ENCODE results near the gene CCL7.

The CCL7 gene

DNA sequence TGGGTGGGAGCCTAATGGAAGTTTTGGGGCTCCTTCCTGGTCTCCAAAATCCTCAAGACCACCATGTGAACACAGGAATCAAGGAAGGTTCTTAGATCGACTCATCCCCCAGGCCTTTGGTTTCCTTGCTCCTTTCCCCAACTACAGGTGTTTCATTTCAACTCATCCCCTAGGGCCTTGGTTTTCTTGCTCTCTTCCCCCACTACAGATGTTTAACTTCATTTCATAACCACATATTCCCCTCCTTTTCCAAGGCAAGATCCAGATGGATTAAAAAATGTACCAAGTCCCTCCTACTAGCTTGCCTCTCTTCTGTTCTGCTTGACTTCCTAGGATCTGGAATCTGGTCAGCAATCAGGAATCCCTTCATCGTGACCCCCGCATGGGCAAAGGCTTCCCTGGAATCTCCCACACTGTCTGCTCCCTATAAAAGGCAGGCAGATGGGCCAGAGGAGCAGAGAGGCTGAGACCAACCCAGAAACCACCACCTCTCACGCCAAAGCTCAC is 15.3 kb downstream of the CCL7 start, which contains the start of gene CCL11:
CCL11 (plus strand) TSS at position 457 of the 507 bp plus-strand sequence. CDS start 67 bp downstream, outside the sequence.
- Histone ChIP-seq H3K4me3 (ENCODE audit: low read length) (no peak within 1 kb of the TSS), H3F3A (ENCODE audit: control insufficient read depth, insufficient read depth) (no peaks in the 10 kb centered on the region)

DNA sequence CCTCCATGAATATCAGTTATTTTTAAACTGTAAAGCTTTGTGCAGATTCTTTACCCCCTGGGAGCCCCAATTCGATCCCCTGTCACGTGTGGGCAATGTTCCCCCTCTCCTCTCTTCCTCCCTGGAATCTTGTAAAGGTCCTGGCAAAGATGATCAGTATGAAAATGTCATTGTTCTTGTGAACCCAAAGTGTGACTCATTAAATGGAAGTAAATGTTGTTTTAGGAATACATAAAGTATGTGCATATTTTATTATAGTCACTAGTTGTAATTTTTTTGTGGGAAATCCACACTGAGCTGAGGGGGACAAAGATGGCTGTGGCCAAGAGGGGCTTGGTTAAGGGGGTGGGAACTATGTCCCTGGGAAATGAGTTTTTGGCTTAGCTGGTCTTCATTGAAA is 17.9 kb downstream of the CCL7 start:
- H3K9me2 ChIP-seq (replicated peaks; ENCODE audit: control insufficient read depth, low read length) = no peaks in the 10 kb centered on the region
- peaks cover 2% of the 10 kb centered on the region; the same call in 1 of the 2 replicates for H3K27me3 ChIP-seq (ENCODE audit: control insufficient read depth, low read length)
- H3K9me3 ChIP-seq (ENCODE audit: control insufficient read depth, insufficient read depth, low read length) = no peaks in the 10 kb centered on the region
- TF ChIP-seq, protein P1, sequence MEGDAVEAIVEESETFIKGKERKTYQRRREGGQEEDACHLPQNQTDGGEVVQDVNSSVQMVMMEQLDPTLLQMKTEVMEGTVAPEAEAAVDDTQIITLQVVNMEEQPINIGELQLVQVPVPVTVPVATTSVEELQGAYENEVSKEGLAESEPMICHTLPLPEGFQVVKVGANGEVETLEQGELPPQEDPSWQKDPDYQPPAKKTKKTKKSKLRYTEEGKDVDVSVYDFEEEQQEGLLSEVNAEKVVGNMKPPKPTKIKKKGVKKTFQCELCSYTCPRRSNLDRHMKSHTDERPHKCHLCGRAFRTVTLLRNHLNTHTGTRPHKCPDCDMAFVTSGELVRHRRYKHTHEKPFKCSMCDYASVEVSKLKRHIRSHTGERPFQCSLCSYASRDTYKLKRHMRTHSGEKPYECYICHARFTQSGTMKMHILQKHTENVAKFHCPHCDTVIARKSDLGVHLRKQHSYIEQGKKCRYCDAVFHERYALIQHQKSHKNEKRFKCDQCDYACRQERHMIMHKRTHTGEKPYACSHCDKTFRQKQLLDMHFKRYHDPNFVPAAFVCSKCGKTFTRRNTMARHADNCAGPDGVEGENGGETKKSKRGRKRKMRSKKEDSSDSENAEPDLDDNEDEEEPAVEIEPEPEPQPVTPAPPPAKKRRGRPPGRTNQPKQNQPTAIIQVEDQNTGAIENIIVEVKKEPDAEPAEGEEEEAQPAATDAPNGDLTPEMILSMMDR (IDR thresholded peaks at IDR 0.05; ENCODE audit: low read depth, low read length, poor library complexity, severe bottlenecking) = no peak
- TF ChIP-seq EZH2phosphoT487 (IDR thresholded peaks at IDR 0.05; ENCODE audit: borderline replicate concordance, low read length) = no peak
- H3F3A ChIP-seq (ENCODE audit: control insufficient read depth, insufficient read depth) = no peaks in the 10 kb centered on the region
- H3K36me3 ChIP-seq (ENCODE audit: control insufficient read depth, low read length) = no peaks in the 10 kb centered on the region
- H3K4me2 ChIP-seq (ENCODE audit: low read length) = no peak overlapping the region
- no peak overlapping the region for H3K27ac ChIP-seq (ENCODE audit: low read depth, low read length)
- H4K20me1 ChIP-seq (ENCODE audit: control insufficient read depth, insufficient read depth, low read depth, low read length) = no peaks in the 10 kb centered on the region
- H3K79me2 ChIP-seq (ENCODE audit: control insufficient read depth, low read length) = no peaks in the 10 kb centered on the region
- H3K4me3 ChIP-seq (ENCODE audit: low read length) = no peak overlapping the region
- H3K4me1 ChIP-seq (ENCODE audit: control insufficient read depth, low read length) = no peaks in the 10 kb centered on the region

More for the DNA sequence above, 15.3 kb downstream of the CCL7 start, which contains the start of gene CCL11:
- Histone ChIP-seq H3K27ac (ENCODE audit: low read depth, low read length) (no peak within 1 kb of the TSS), H3K9me3 (ENCODE audit: control insufficient read depth, insufficient read depth, low read length) (no peaks in the 10 kb centered on the region), H3K79me2 (ENCODE audit: control insufficient read depth, low read length) (no peaks in the 10 kb centered on the region), H3K4me1 (ENCODE audit: control insufficient read depth, low read length) (no peaks in the 10 kb centered on the region), H4K20me1 (ENCODE audit: control insufficient read depth, insufficient read depth, low read depth, low read length) (no peaks in the 10 kb centered on the region), H3K9me2 (replicated peaks; ENCODE audit: control insufficient read depth, low read length) (no peaks in the 10 kb centered on the region), H3K4me2 (ENCODE audit: low read length) (no peak within 1 kb of the TSS), H3K36me3 (ENCODE audit: control insufficient read depth, low read length) (no peaks in the 10 kb centered on the region), H3K27me3 (ENCODE audit: control insufficient read depth, low read length) (peaks cover 2% of the 10 kb centered on the region; the same call in 1 of the 2 replicates)
- TF ChIP-seq EZH2phosphoT487 (IDR thresholded peaks at IDR 0.05; ENCODE audit: borderline replicate concordance, low read length) = no peak
- TF ChIP-seq, protein P1 (IDR thresholded peaks at IDR 0.05; ENCODE audit: low read depth, low read length, poor library complexity, severe bottlenecking) = no peak

DNA sequence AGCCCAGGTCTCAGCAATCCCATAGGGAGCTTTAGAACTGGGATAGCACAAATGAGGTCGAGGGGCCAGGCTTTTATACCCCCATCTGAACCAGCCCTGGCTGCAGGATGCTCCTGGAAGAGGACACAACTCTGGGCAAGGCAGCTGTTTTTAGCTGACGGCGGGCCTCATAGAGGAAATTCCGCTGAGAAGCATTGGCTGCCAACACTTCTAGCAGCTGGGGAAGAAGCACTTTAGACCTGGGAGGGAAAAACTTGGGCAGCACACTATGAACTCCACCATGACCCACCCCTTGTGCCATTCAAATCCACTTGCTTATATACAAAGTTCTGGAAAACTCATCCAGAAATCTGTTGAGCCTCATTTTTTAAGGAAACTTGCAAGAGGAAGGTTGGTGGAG is 20.6 kb downstream of the CCL7 start:
- TF ChIP-seq, protein P1 (IDR thresholded peaks at IDR 0.05; ENCODE audit: low read depth, low read length, poor library complexity, severe bottlenecking) = no peak
- TF ChIP-seq EZH2phosphoT487 (IDR thresholded peaks at IDR 0.05; ENCODE audit: borderline replicate concordance, low read length) = no peak
- Histone ChIP-seq H3K4me1 (ENCODE audit: control insufficient read depth, low read length) (no peaks in the 10 kb centered on the region), H3K9me2 (replicated peaks; ENCODE audit: control insufficient read depth, low read length) (no peaks in the 10 kb centered on the region), H3K36me3 (ENCODE audit: control insufficient read depth, low read length) (no peaks in the 10 kb centered on the region), H4K20me1 (ENCODE audit: control insufficient read depth, insufficient read depth, low read depth, low read length) (no peaks in the 10 kb centered on the region), H3K79me2 (ENCODE audit: control insufficient read depth, low read length) (no peaks in the 10 kb centered on the region), H3F3A (ENCODE audit: control insufficient read depth, insufficient read depth) (no peaks in the 10 kb centered on the region), H3K4me3 (ENCODE audit: low read length) (no peak overlapping the region), H3K9me3 (ENCODE audit: control insufficient read depth, insufficient read depth, low read length) (no peaks in the 10 kb centered on the region), H3K4me2 (ENCODE audit: low read length) (no peak overlapping the region), H3K27ac (ENCODE audit: low read depth, low read length) (no peak overlapping the region), H3K27me3 (ENCODE audit: control insufficient read depth, low read length) (peaks cover 2% of the 10 kb centered on the region; the same call in 1 of the 2 replicates)
